IPS-NIHi11 (cell line): ENCODE measurements around the gene GCSH.

Experiments used
- DNase-seq: peaks from one replicate; pipeline ENCODE4 v3.0.0; 2012; ENCODE audit warnings: mixed read lengths, low spot score

The GCSH gene

GRCh38 chr16:81041696-81042095, 54.5 kb downstream of the GCSH start:
- no peak for DNase-seq

GRCh38 chr16:81040842-81041241, 55.4 kb downstream of the GCSH start:
- DNase-seq: no peak

- no peak for DNase-seq
Measured at GRCh38 chr16:81040131-81040530, 56.1 kb downstream of the GCSH start.

GRCh38 chr16:81036751-81037350, 59.3 kb downstream of the GCSH start:
- DNase-seq: no peak

GRCh38 chr16:81035975-81036750, 60.0 kb downstream of the GCSH start:
- peak; percentile 81 for DNase-seq

GRCh38 chr16:81035398-81035974, 60.7 kb downstream of the GCSH start, which contains the start of gene ATMIN:
TSS of gene ATMIN (plus strand) at chr16:81035842. CDS start at chr16:81035871, 29 bp downstream.
- peak; percentile 99 for DNase-seq
